ENCODE results near the gene IRS4. TPM values are rescaled to one million over a fixed set of nuclear protein-coding genes. Genes with fewer than 3 reads are reported as not detected.

The IRS4 gene
- total and polyA plus RNA-seq, 2 donors (not counting 1 experiment from before 2014, with no cell fraction given), result not detected

DNA sequence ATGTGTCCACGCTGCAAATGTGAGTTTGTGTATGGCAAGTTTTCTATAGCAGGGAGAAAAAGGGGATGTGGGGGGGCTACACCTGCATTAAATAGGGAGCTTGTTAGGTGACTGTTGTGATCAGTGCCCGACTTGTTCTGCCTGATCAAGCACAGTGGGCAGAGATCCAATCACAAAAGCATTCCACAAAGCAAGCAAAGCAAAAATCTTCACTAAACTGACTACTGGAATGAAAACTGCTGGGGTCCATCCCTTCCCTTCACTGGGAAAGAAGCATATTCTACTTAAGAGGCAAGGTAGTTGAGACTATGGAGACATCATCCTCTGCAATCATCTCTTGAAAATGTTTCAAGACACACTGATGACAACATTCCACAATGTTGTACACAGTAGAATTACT is 5.2 kb downstream of the IRS4 start:
- Histone ChIP-seq H3K36me3 (ENCODE audit: control insufficient read depth, insufficient read depth, low read length) (no peaks in the 10 kb centered on the region), H3K79me2 (ENCODE audit: control insufficient read depth, insufficient read depth, low read length) (no peaks in the 10 kb centered on the region), H3K27me3 (ENCODE audit: control insufficient read depth, insufficient read depth, low read length) (peaks cover 8% of the 10 kb centered on the region), H3K4me3 (replicated peaks in 1 of 4; ENCODE audit: control extremely low read depth in 1 of 4, insufficient read depth in 1 of 4, low read depth in 3 of 4, low read length in 4 of 4) (no peak overlapping the region), H3K4me1 (ENCODE audit: control insufficient read depth, extremely low read depth, insufficient read depth, low read length) (no peaks in the 10 kb centered on the region), H3K4me2 (ENCODE audit: extremely low read depth, insufficient read depth, low read length) (no peak overlapping the region), H2AFZ (ENCODE audit: low read length) (no peak overlapping the region), H3K9ac (ENCODE audit: insufficient read depth, low read length) (no peak overlapping the region), H4K20me1 (ENCODE audit: control insufficient read depth, extremely low read depth, insufficient read depth, low read length) (no peaks in the 10 kb centered on the region), H3K9me3 (ENCODE audit: control insufficient read depth, insufficient read depth, low read depth, low read length) (no peaks in the 10 kb centered on the region), H3K27ac (ENCODE audit: insufficient read depth, low read length) (no peak overlapping the region)
- no peak for TF ChIP-seq EZH2 (IDR thresholded peaks at IDR 0.05; ENCODE audit: low read length, missing control alignments)
- TF ChIP-seq, protein P1, sequence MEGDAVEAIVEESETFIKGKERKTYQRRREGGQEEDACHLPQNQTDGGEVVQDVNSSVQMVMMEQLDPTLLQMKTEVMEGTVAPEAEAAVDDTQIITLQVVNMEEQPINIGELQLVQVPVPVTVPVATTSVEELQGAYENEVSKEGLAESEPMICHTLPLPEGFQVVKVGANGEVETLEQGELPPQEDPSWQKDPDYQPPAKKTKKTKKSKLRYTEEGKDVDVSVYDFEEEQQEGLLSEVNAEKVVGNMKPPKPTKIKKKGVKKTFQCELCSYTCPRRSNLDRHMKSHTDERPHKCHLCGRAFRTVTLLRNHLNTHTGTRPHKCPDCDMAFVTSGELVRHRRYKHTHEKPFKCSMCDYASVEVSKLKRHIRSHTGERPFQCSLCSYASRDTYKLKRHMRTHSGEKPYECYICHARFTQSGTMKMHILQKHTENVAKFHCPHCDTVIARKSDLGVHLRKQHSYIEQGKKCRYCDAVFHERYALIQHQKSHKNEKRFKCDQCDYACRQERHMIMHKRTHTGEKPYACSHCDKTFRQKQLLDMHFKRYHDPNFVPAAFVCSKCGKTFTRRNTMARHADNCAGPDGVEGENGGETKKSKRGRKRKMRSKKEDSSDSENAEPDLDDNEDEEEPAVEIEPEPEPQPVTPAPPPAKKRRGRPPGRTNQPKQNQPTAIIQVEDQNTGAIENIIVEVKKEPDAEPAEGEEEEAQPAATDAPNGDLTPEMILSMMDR (conservative IDR thresholded peaks at IDR 0.05 in 1 of 2, IDR thresholded peaks at IDR 0.05 in 1 of 2; ENCODE audit: low read depth in 1 of 2, low read length in 2 of 2), result no peak
- no peak for DNase-seq (ENCODE audit: low read depth in 2 of 2)

DNA sequence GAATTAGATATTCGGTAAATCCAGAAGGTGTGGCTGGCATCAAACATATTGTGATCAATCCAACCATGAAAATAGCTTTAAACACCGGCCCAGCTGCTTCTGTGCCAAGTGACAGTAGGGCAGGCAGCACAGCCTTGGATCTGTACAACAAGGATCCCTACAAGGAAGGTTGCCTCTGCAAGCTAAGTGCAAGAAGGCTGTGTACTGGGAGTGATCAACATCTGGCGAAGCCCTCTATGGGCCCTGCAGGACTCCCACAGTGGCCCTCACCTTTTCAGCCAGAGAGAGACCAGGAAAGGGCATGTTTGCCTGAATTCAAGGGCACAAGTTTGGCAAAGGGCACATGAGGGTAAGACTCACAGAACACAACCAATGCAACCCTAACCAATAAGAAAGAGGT is 9.6 kb downstream of the IRS4 start:
- H3K27ac ChIP-seq (ENCODE audit: insufficient read depth, low read length), result no peak overlapping the region
- TF ChIP-seq, protein P1 (conservative IDR thresholded peaks at IDR 0.05 in 1 of 2, IDR thresholded peaks at IDR 0.05 in 1 of 2; ENCODE audit: low read depth in 1 of 2, low read length in 2 of 2), result no peak
- no peak for TF ChIP-seq EZH2 (IDR thresholded peaks at IDR 0.05; ENCODE audit: low read length, missing control alignments)
- no peaks in the 10 kb centered on the region for H4K20me1 ChIP-seq (ENCODE audit: control insufficient read depth, extremely low read depth, insufficient read depth, low read length)
- H3K4me1 ChIP-seq (ENCODE audit: control insufficient read depth, extremely low read depth, insufficient read depth, low read length), result no peaks in the 10 kb centered on the region
- H3K27me3 ChIP-seq (ENCODE audit: control insufficient read depth, insufficient read depth, low read length), result no peaks in the 10 kb centered on the region
- no peak overlapping the region for H3K9ac ChIP-seq (ENCODE audit: insufficient read depth, low read length)
- no peaks in the 10 kb centered on the region for H3K9me3 ChIP-seq (ENCODE audit: control insufficient read depth, insufficient read depth, low read depth, low read length)
- H3K4me2 ChIP-seq (ENCODE audit: extremely low read depth, insufficient read depth, low read length), result no peak overlapping the region
- no peaks in the 10 kb centered on the region for H3K36me3 ChIP-seq (ENCODE audit: control insufficient read depth, insufficient read depth, low read length)
- no peak for DNase-seq (ENCODE audit: low read depth in 2 of 2)
- H3K79me2 ChIP-seq (ENCODE audit: control insufficient read depth, insufficient read depth, low read length), result no peaks in the 10 kb centered on the region
- no peak overlapping the region for H2AFZ ChIP-seq (ENCODE audit: low read length)
- no peak overlapping the region for H3K4me3 ChIP-seq (replicated peaks in 1 of 4; ENCODE audit: control extremely low read depth in 1 of 4, insufficient read depth in 1 of 4, low read depth in 3 of 4, low read length in 4 of 4)

- Histone ChIP-seq H3K9ac (ENCODE audit: insufficient read depth, low read length) (no peak overlapping the region), H3K9me3 (ENCODE audit: control insufficient read depth, insufficient read depth, low read depth, low read length) (no peaks in the 10 kb centered on the region), H3K4me1 (ENCODE audit: control insufficient read depth, extremely low read depth, insufficient read depth, low read length) (no peaks in the 10 kb centered on the region), H3K36me3 (ENCODE audit: control insufficient read depth, insufficient read depth, low read length) (no peaks in the 10 kb centered on the region), H2AFZ (ENCODE audit: low read length) (no peak overlapping the region), H4K20me1 (ENCODE audit: control insufficient read depth, extremely low read depth, insufficient read depth, low read length) (no peaks in the 10 kb centered on the region), H3K27me3 (ENCODE audit: control insufficient read depth, insufficient read depth, low read length) (no peaks in the 10 kb centered on the region), H3K27ac (ENCODE audit: insufficient read depth, low read length) (no peak overlapping the region), H3K4me3 (replicated peaks in 1 of 4; ENCODE audit: control extremely low read depth in 1 of 4, insufficient read depth in 1 of 4, low read depth in 3 of 4, low read length in 4 of 4) (no peak overlapping the region), H3K4me2 (ENCODE audit: extremely low read depth, insufficient read depth, low read length) (no peak overlapping the region), H3K79me2 (ENCODE audit: control insufficient read depth, insufficient read depth, low read length) (no peaks in the 10 kb centered on the region)
- DNase-seq (ENCODE audit: low read depth in 2 of 2), result no peak
- TF ChIP-seq, protein P1 (conservative IDR thresholded peaks at IDR 0.05 in 1 of 2, IDR thresholded peaks at IDR 0.05 in 1 of 2; ENCODE audit: low read depth in 1 of 2, low read length in 2 of 2), result no peak
- TF ChIP-seq EZH2 (IDR thresholded peaks at IDR 0.05; ENCODE audit: low read length, missing control alignments), result no peak
Measured at GRCh38 chrX:108722561-108722960, 13.8 kb downstream of the IRS4 start.
